Colon (tissue), 2 donors: ENCODE results near the gene DYNC2LI1.
A peak's percentile ranks its signal among the peaks of the same experiment; 100 is the strongest.

Source experiments
- FAIRE-seq: peaks from 2 replicates; lab custom pipeline; 2012; peaks lifted over from hg19 to GRCh38; lab: Jason Lieb, UNC
- donor health status: control.
- donor health status: control.

Gene DYNC2LI1

GRCh38 chr2:43763091-43763490, 10.7 kb upstream of the DYNC2LI1 start:
- FAIRE-seq = no peak

- FAIRE-seq = no peak
These were observed 9.6 kb upstream of the DYNC2LI1 start for GRCh38 chr2:43764086-43764705.

- FAIRE-seq = no peak
These were observed 7.8 kb upstream of the DYNC2LI1 start for GRCh38 chr2:43766006-43766405.

GRCh38 chr2:43774617-43775016, 778 bp downstream of the DYNC2LI1 start:
- FAIRE-seq = no peak

- FAIRE-seq = no peak
These were observed 2.5 kb downstream of the DYNC2LI1 start for GRCh38 chr2:43776324-43776723.

- no peak for FAIRE-seq
These were observed 3.6 kb downstream of the DYNC2LI1 start for GRCh38 chr2:43777306-43777926.

GRCh38 chr2:43778233-43778632, 4.4 kb downstream of the DYNC2LI1 start:
- no peak for FAIRE-seq

- FAIRE-seq = no peak
These were observed 14.1 kb downstream of the DYNC2LI1 start for GRCh38 chr2:43787895-43788294.

GRCh38 chr2:43788646-43789045, 14.8 kb downstream of the DYNC2LI1 start:
- no peak for FAIRE-seq

- FAIRE-seq = no peak
These were observed 16.3 kb downstream of the DYNC2LI1 start for GRCh38 chr2:43790147-43790546.

GRCh38 chr2:43791035-43791765, 17.4 kb downstream of the DYNC2LI1 start:
- no peak for FAIRE-seq

- FAIRE-seq = no peak
These were observed 18.8 kb downstream of the DYNC2LI1 start for GRCh38 chr2:43792653-43793052.

GRCh38 chr2:43794956-43795355, 21.1 kb downstream of the DYNC2LI1 start:
- no peak for FAIRE-seq

GRCh38 chr2:43796206-43796605, 22.4 kb downstream of the DYNC2LI1 start:
- no peak for FAIRE-seq

GRCh38 chr2:43798300-43798699, 24.5 kb downstream of the DYNC2LI1 start:
- peak; percentile 28 for FAIRE-seq

- peak; percentile 64 for FAIRE-seq
These were observed 27.1 kb downstream of the DYNC2LI1 start for GRCh38 chr2:43800894-43801293.

- no peak for FAIRE-seq
These were observed 28.3 kb downstream of the DYNC2LI1 start for GRCh38 chr2:43802135-43802534.

GRCh38 chr2:43803113-43803512, 29.3 kb downstream of the DYNC2LI1 start:
- no peak for FAIRE-seq

GRCh38 chr2:43806719-43807031, 32.8 kb downstream of the DYNC2LI1 start:
- FAIRE-seq = no peak

GRCh38 chr2:43810452-43810851, 36.6 kb downstream of the DYNC2LI1 start:
- no peak for FAIRE-seq

- peak; percentile 14 for FAIRE-seq
These were observed 37.0 kb downstream of the DYNC2LI1 start for GRCh38 chr2:43810888-43811287.

GRCh38 chr2:43812006-43812405, 38.2 kb downstream of the DYNC2LI1 start:
- FAIRE-seq = no peak

GRCh38 chr2:43812947-43813346, 39.1 kb downstream of the DYNC2LI1 start:
- no peak for FAIRE-seq

GRCh38 chr2:43814711-43815110, 40.9 kb downstream of the DYNC2LI1 start:
- FAIRE-seq = no peak
